Cardiac muscle cell (in vitro differentiated cells and primary cell): ENCODE results near the gene PTPRM. TPM values are rescaled to one million over a fixed set of nuclear protein-coding genes. Genes with fewer than 3 reads are reported as not detected.
A peak's percentile ranks its signal among the peaks of the same experiment; 100 is the strongest.

ENCODE experiments used
- DNase-seq, 2 donors: peaks; one replicate each; pipeline versions ENCODE4 v3.0.0 to v3.0.0-alpha.2; 2010 to 2017; ENCODE audit warnings: low read depth in 1 of 2, low spot score in 1 of 2
- H3K27ac ChIP-seq: fragments of 200-600 bp; sonication (generic); 2 replicates; pipeline ENCODE4 v1.5.1; 2016
- H3K27me3 ChIP-seq: fragments of 200-600 bp; sonication (generic); 2 replicates; pipeline ENCODE4 v1.6.0; 2016; ENCODE audit warnings: control low read depth
- H3K36me3 ChIP-seq: fragments of 200-600 bp; sonication (generic); 2 replicates; pipeline ENCODE4 v1.5.1; 2016; ENCODE audit warnings: control low read depth
- H3K4me1 ChIP-seq: fragments of 200-600 bp; sonication (generic); 2 replicates; pipeline ENCODE4 v1.8.1; 2017; ENCODE audit warnings: low read depth, mild to moderate bottlenecking, mixed run types
- H3K4me3 ChIP-seq: fragments of 200-600 bp; sonication (generic); 2 replicates; pipeline ENCODE4 v1.5.1; 2016; ENCODE audit warnings: mild to moderate bottlenecking
- H3K9me3 ChIP-seq: fragments of 200-600 bp; sonication (generic); 2 replicates; pipeline ENCODE4 v1.5.1; 2017; ENCODE audit warnings: low read depth, mild to moderate bottlenecking, control low read depth
- polyA plus RNA-seq: library from polyadenylated mRNA; unstranded; fragments of >200 nt; fragmentation: Nextera tagmentation; extraction: Ambion mirVana; gene quantifications from 2 replicates; pipeline ENCODE4 v1.2.1, GENCODE V29; 2016
- total RNA-seq: library from RNA; depleted of rRNA; stranded (reverse); fragments of >200 nt; gene quantifications from 2 replicates; pipeline ENCODE4 v1.2.3, GENCODE V29; 2016
- TF ChIP-seq, protein P1 (sequence below): IDR thresholded peaks from 2 replicates; pipeline ENCODE4 v1.5.1; 2012; ENCODE audit warnings: low read depth, mild to moderate bottlenecking, low read length

Gene PTPRM
- total and polyA plus RNA-seq, 2 experiments from 2014 or later: 26.5 to 48.8 TPM

DNA sequence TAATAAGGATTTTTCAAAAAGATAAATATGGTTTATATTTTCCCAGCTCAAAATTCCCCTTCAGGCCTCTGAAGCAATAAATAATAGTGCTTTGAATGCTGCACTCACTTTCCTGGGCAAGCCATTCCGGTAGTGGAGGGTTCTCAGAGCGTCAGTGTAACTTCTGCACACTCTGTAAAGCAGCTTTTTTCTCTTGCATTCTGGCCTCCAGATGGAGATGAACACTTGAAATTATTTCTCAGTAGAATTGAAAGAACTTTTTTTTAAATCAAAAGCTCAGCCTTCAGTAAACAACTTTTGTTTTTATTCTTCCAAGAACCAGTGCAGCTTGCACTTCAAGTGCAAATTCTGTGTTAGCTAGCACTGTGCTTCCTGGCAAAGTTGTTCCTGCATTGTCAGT lies 761.0 kb downstream of the PTPRM start:
- TF ChIP-seq, protein P1, sequence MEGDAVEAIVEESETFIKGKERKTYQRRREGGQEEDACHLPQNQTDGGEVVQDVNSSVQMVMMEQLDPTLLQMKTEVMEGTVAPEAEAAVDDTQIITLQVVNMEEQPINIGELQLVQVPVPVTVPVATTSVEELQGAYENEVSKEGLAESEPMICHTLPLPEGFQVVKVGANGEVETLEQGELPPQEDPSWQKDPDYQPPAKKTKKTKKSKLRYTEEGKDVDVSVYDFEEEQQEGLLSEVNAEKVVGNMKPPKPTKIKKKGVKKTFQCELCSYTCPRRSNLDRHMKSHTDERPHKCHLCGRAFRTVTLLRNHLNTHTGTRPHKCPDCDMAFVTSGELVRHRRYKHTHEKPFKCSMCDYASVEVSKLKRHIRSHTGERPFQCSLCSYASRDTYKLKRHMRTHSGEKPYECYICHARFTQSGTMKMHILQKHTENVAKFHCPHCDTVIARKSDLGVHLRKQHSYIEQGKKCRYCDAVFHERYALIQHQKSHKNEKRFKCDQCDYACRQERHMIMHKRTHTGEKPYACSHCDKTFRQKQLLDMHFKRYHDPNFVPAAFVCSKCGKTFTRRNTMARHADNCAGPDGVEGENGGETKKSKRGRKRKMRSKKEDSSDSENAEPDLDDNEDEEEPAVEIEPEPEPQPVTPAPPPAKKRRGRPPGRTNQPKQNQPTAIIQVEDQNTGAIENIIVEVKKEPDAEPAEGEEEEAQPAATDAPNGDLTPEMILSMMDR: no peak
- Histone ChIP-seq H3K36me3 (no peaks in the 10 kb centered on the region), H3K27me3 (no peaks in the 10 kb centered on the region), H3K27ac (no peak overlapping the region), H3K9me3 (no peaks in the 10 kb centered on the region), H3K4me1 (peaks cover 34% of the 10 kb centered on the region), H3K4me3 (no peak overlapping the region)
- DNase-seq: no peak

DNA sequence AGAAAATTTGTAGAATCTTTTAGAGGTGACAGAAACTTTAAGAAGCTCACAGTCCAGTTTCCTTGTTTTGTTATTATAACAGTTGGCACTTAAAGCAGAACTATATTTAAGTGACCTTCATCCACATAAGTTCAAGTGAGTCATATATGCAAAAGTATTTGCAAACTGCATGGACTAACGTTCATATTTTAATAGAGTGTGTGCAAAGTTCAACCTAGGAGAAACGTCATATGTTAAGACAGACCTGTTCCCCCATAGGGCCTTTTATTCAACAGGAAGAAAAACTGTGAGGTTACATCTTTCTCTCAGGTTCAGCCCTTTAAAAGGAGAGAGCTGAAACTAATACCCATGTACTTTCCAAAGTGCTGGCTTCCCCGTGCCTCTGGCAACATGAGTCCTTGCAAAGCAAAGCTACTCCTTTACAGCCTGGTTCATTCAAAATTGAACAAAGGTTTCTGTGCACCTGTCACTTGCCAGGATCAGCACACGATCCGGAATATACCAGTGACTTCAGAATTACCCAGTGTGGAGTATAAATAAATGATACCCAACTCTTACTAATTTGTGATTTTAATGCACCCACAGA lies 762.2 kb downstream of the PTPRM start:
- no peaks in the 10 kb centered on the region for H3K27me3 ChIP-seq
- TF ChIP-seq, protein P1: no peak
- no peak overlapping the region for H3K4me3 ChIP-seq
- no peaks in the 10 kb centered on the region for H3K36me3 ChIP-seq
- peak; percentile 14 to 68 for DNase-seq
- H3K9me3 ChIP-seq: no peaks in the 10 kb centered on the region
- peaks cover 34% of the 10 kb centered on the region for H3K4me1 ChIP-seq
- no peak overlapping the region for H3K27ac ChIP-seq

DNA sequence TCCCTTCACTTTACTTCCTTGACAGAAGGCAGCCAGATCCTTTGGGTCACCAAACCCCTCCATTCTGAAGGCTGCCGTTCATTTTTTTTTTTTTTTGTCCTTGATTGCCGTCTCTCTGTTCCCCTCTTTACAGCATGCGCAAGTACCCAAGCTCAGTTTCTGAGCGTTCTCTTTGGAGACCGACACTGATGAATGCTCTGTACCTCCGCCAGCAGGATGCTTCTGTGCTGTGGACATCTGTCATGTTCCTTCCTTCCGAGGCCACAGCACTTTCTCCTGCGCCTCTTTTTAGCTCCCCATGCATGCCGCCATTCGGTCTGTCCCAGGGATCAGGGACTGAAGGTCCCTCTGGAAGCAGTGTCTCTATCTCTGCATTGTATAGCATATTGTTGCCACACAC lies 763.5 kb downstream of the PTPRM start:
- Histone ChIP-seq H3K4me3 (no peak overlapping the region), H3K27ac (no peak overlapping the region), H3K9me3 (no peaks in the 10 kb centered on the region), H3K36me3 (no peaks in the 10 kb centered on the region), H3K4me1 (peaks cover 34% of the 10 kb centered on the region), H3K27me3 (no peaks in the 10 kb centered on the region)
- TF ChIP-seq, protein P1: no peak
- no peak for DNase-seq

DNA sequence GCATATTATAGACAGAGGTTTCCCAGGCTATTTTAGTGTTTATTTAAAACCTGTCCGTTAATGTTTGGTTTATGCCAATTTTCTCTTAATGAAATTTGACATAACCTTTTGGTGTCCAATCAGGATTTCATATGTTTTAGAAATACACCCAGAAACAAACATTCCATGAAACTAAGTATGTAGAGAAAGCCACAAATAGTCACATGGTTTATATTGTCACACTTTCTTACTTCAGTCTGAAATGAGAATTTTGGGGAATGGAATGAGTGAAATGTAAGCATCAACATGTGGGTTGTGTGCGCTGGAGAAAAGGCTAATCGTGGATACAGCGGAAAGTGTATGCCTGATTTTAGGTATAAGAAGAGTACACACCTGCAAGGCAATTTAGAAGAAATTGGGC lies 765.2 kb downstream of the PTPRM start:
- H3K4me1 ChIP-seq: peaks cover 36% of the 10 kb centered on the region
- no peaks in the 10 kb centered on the region for H3K27me3 ChIP-seq
- no peaks in the 10 kb centered on the region for H3K36me3 ChIP-seq
- no peaks in the 10 kb centered on the region for H3K9me3 ChIP-seq
- H3K4me3 ChIP-seq: no peak overlapping the region
- no peak overlapping the region for H3K27ac ChIP-seq
- DNase-seq: no peak
- TF ChIP-seq, protein P1: no peak

DNA sequence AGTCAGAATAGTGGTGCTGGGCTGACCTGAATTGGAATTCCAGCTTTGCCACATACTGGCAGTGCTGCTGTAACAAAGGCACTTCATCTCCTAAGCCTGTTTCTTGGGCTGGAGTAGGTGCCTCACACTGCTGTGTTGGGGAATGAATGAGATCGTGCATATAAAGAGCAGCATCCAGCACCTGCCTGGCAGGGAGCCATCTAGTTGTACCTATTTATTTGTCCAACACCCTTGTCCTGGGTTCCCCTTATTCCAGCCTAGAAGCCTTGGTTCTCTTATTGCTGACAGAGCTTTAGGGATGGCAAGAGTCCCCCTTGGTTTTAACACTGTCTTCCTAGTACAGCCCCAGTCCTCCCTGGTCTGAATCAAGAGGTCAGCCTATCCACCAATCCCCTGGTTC lies 766.8 kb downstream of the PTPRM start:
- Histone ChIP-seq H3K27ac (no peak overlapping the region), H3K4me3 (no peak overlapping the region), H3K27me3 (no peaks in the 10 kb centered on the region), H3K36me3 (no peaks in the 10 kb centered on the region), H3K9me3 (no peaks in the 10 kb centered on the region), H3K4me1 (peaks cover 22% of the 10 kb centered on the region)
- TF ChIP-seq, protein P1: no peak
- no peak for DNase-seq

DNA sequence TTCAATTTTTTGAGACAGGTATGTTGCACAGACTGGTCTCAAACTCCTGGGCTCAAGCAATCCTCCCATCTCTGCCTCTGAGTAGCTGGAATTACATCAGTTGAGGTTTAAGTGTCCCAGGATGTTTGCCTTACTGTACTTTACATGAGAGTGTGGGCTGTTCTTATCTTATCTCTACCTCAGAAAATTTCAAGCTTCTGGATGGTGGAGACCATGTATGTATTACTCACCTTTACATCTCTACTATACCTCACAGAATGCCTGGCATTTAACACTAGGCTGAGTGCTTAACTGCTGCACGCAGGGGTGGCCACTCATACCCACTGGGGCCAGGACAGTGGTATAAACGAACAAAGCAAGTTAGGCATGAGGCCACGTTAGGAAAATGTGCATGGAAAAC lies 770.1 kb downstream of the PTPRM start:
- Histone ChIP-seq H3K9me3 (no peaks in the 10 kb centered on the region), H3K36me3 (no peaks in the 10 kb centered on the region), H3K27ac (peak overlapping the region; percentile 29), H3K27me3 (no peaks in the 10 kb centered on the region), H3K4me1 (peaks cover 33% of the 10 kb centered on the region), H3K4me3 (no peak overlapping the region)
- no peak for DNase-seq
- TF ChIP-seq, protein P1: no peak
